ENCODE measurements around the gene TMEM242.
A peak's percentile ranks its signal among the peaks of the same experiment; 100 is the strongest.

- TF ChIP-seq POLR2AphosphoS5 (IDR thresholded peaks at IDR 0.05) (peak in 1 of 3 donors; percentile 14), POLR2A (IDR thresholded peaks at IDR 0.05) (no peak)
Observed at GRCh38 chr6:157304899-157305663, 18.2 kb downstream of the TMEM242 start.

Data from spleen (tissue), 3 donors.